ENCODE data around the gene SGCG. TPM values are rescaled to one million over a fixed set of nuclear protein-coding genes. Genes with fewer than 3 reads are reported as not detected.

Gene SGCG
- total and polyA plus RNA-seq, 8 donors, result 0.14 to 0.25 (median 0.15) TPM; not detected in 5

GRCh38 chr13:23144431-23144830 is 36.3 kb upstream of the SGCG start:
- WGBS, 2 donors, result 78 to 91% methylated on average over 2 of the region's 2 CpGs
- Histone ChIP-seq H3K36me3 (no peaks in the 10 kb centered on the region), H3K9me3 (no peaks in the 10 kb centered on the region), H3K4me1 (no peaks in the 10 kb centered on the region), H3K4me3 (no peak overlapping the region), H3K27me3 (no peaks in the 10 kb centered on the region), H3K27ac (no peak overlapping the region)
- no peak for TF ChIP-seq CTCF (IDR thresholded peaks at IDR 0.05)
- ATAC-seq, result no peak
- intact Hi-C loops (cut with DNase I), result no loop called here
- no peak for FAIRE-seq
- DNase-seq, result no peak

- Histone ChIP-seq H3K9me3 (no peaks in the 10 kb centered on the region), H3K27me3 (no peaks in the 10 kb centered on the region), H3K27ac (no peak overlapping the region), H3K4me3 (no peak overlapping the region), H3K4me1 (no peaks in the 10 kb centered on the region), H3K36me3 (no peaks in the 10 kb centered on the region)
- ATAC-seq (no peak), FAIRE-seq (no peak), DNase-seq (no peak)
- TF ChIP-seq CTCF (IDR thresholded peaks at IDR 0.05), result no peak
- WGBS, 2 donors, result 53 to 66% methylated on average over 5 of the region's 5 CpGs
- intact Hi-C loops (cut with DNase I), result no loop called here
Measured at GRCh38 chr13:23146006-23146405, 34.8 kb upstream of the SGCG start.

DNA sequence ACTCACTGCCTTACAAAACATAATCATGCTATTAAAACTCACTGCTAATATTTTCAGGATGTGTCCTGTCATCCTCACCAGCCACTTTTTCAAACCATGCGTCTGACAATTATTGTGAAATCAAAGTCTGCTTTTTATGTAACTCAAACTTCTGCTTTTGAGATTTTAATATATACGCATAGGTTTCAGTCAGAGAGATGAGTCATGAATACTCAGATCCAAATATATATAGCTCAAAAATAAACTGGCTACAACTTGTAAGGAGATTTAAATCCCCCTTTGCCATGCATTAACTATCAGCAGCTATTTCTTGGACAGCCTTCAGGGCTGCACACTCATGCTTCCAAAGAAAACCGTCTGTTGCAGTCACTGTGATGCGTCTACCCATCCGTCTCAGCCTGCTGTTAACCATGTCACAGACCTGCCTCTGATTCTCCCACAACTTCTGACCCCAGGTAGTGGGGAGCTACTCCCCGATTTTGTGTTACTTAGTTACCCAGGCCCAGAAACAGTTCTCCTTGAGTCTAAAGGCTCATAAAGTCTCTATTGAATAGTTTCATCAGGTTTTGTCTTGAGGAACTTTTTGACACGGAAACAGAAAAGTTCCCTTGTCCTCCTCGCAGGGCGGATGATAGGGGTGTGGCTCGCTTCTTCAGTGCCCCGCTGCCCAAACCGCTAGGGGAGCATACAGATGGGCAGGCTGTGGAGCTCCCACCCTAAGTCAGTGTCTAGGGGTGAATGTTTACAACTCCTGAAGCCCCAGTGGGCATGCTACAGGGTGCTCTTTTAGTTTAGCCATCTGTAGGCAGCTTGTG is 33.8 kb upstream of the SGCG start:
- no peaks in the 10 kb centered on the region for H3K27me3 ChIP-seq
- ATAC-seq, result peak in 2 of 4 donors; percentile 60 to 65
- DNase-seq, result no peak
- no peaks in the 10 kb centered on the region for H3K4me1 ChIP-seq
- 58 to 63% methylated on average over 12 of the region's 12 CpGs for WGBS, 2 donors
- H3K36me3 ChIP-seq, result no peaks in the 10 kb centered on the region
- H3K27ac ChIP-seq, result no peak overlapping the region
- intact Hi-C loops (cut with DNase I), result no loop called here
- H3K4me3 ChIP-seq, result no peak overlapping the region
- TF ChIP-seq CTCF (IDR thresholded peaks at IDR 0.05), result no peak
- H3K9me3 ChIP-seq, result no peaks in the 10 kb centered on the region
- FAIRE-seq, result no peak

DNA sequence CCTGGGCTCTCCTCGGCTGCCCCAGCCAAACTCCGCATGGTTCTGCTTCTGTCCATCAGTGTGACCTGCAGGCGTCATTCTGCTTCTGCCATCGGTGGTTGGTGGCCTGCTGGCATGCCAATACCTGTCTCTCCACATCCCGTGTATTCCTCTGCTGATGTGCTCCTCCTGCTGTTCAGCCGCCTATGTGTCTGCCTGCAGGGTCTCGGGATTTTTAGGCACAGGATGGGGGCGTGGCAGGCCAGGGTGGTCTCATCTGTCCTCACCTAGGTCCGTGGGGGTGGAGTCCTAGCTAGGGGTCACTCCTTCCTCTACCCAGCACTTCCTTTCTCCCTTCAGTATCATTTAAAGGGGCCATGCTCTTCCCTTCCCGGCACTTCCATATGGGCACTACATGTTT is 33.0 kb upstream of the SGCG start:
- no peak for FAIRE-seq

More for the DNA sequence above, 33.0 kb upstream of the SGCG start:
- Histone ChIP-seq H3K4me3 (no peak overlapping the region), H3K9me3 (no peaks in the 10 kb centered on the region), H3K27ac (no peak overlapping the region), H3K4me1 (no peaks in the 10 kb centered on the region), H3K27me3 (no peaks in the 10 kb centered on the region), H3K36me3 (no peaks in the 10 kb centered on the region)
- intact Hi-C loops (cut with DNase I), result no loop called here
- WGBS, 2 donors, result 55 to 66% methylated on average over 10 of the region's 10 CpGs
- DNase-seq (no peak), ATAC-seq (no peak)
- TF ChIP-seq CTCF (IDR thresholded peaks at IDR 0.05), result no peak
